ENCODE data around the gene ERBB4. TPM values are rescaled to one million over a fixed set of nuclear protein-coding genes. Genes with fewer than 3 reads are reported as not detected.
"Not testable (repeated sequence)": the region's sequence is repeated elsewhere in the genome, so short reads cannot be mapped to it uniquely, and the experiment has no call there.

ERBB4 gene
- total and polyA plus RNA-seq, 10 of the 15 experiments (the other 5 are each of a cell fraction or from before 2014, with no cell fraction given): under 0.01 to 0.23 (median 0.01) TPM; not detected in 4

DNA sequence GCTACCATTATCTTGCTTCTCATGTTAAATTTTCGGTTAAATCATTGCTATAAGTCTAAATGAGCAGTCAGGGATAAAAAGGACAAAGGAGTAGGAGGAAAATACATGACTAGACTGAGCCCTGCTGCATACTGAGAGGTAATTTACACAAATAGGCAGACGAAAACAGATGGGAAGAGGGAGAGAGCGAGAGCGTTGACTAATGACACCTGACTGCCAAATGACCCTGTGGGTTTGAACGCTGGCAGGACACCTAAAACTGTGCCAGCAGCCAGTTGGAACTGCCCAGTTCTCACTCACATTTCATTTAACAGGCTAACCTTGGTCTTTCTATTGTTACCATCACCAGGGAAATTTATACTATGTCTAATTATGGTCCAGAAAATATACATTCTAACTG is 1004.0 kb downstream of the ERBB4 start:
- no peak overlapping the region for H3K27ac ChIP-seq (ENCODE audit: control insufficient read depth, insufficient read depth)
- H3K27me3 ChIP-seq (replicated peaks in 1 of 2; ENCODE audit: control insufficient read depth in 2 of 2, insufficient read depth in 2 of 2, low read length in 1 of 2): no peaks in the 10 kb centered on the region
- no peak overlapping the region for H3K9ac ChIP-seq (ENCODE audit: control insufficient read depth, insufficient read depth, low read length)
- H3K4me1 ChIP-seq (ENCODE audit: control insufficient read depth, insufficient read depth, low read length): no peaks in the 10 kb centered on the region
- H3K79me2 ChIP-seq (ENCODE audit: control insufficient read depth, insufficient read depth, low read length): no peaks in the 10 kb centered on the region
- RAD21 ChIA-PET (ENCODE audit: unreplicated experiment): no interaction called here
- CTCF ChIA-PET: no interaction called here
- H3K4me2 ChIP-seq (ENCODE audit: control insufficient read depth, insufficient read depth): no peak overlapping the region
- DNase-seq (ENCODE audit: low read depth, low spot score) (no peak), ATAC-seq (no peak), FAIRE-seq (no peak)
- POLR2A ChIA-PET: no interaction called here
- in situ Hi-C loops (cut with MboI): no loop called here
- no peaks in the 10 kb centered on the region for H3K9me3 ChIP-seq (replicated peaks; ENCODE audit: control insufficient read depth, insufficient read depth, low read length)
- no TSS peak for BruUV-seq (replicated peaks)
- 35% methylated on average over 5 of the region's 5 CpGs for WGBS (ENCODE audit: insufficient coverage, insufficient replicate concordance, low lambda C conversion rate, missing lambda C conversion rate)
- TF ChIP-seq ZNF622 (IDR thresholded peaks at IDR 0.05) (no peak), ZNF384 (IDR thresholded peaks at IDR 0.05; ENCODE audit: borderline replicate concordance, low read depth, low read length) (no peak), RAD21 (IDR thresholded peaks at IDR 0.05; ENCODE audit: insufficient read depth, low read depth, low read length) (no peak), YBX1 (IDR thresholded peaks at IDR 0.05) (no peak), DPF2 (IDR thresholded peaks at IDR 0.05) (no peak)
- TF ChIP-seq, protein P1, sequence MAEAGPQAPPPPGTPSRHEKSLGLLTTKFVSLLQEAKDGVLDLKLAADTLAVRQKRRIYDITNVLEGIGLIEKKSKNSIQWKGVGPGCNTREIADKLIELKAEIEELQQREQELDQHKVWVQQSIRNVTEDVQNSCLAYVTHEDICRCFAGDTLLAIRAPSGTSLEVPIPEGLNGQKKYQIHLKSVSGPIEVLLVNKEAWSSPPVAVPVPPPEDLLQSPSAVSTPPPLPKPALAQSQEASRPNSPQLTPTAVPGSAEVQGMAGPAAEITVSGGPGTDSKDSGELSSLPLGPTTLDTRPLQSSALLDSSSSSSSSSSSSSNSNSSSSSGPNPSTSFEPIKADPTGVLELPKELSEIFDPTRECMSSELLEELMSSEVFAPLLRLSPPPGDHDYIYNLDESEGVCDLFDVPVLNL (IDR thresholded peaks at IDR 0.05; ENCODE audit: low read depth, low read length): no peak
- TF ChIP-seq, protein P2, sequence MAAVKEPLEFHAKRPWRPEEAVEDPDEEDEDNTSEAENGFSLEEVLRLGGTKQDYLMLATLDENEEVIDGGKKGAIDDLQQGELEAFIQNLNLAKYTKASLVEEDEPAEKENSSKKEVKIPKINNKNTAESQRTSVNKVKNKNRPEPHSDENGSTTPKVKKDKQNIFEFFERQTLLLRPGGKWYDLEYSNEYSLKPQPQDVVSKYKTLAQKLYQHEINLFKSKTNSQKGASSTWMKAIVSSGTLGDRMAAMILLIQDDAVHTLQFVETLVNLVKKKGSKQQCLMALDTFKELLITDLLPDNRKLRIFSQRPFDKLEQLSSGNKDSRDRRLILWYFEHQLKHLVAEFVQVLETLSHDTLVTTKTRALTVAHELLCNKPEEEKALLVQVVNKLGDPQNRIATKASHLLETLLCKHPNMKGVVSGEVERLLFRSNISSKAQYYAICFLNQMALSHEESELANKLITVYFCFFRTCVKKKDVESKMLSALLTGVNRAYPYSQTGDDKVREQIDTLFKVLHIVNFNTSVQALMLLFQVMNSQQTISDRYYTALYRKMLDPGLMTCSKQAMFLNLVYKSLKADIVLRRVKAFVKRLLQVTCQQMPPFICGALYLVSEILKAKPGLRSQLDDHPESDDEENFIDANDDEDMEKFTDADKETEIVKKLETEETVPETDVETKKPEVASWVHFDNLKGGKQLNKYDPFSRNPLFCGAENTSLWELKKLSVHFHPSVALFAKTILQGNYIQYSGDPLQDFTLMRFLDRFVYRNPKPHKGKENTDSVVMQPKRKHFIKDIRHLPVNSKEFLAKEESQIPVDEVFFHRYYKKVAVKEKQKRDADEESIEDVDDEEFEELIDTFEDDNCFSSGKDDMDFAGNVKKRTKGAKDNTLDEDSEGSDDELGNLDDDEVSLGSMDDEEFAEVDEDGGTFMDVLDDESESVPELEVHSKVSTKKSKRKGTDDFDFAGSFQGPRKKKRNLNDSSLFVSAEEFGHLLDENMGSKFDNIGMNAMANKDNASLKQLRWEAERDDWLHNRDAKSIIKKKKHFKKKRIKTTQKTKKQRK (IDR thresholded peaks at IDR 0.05; ENCODE audit: low read depth, low read length): no peak
- no peaks in the 10 kb centered on the region for H3K36me3 ChIP-seq (ENCODE audit: control insufficient read depth in 2 of 2, insufficient read depth in 2 of 2, low read length in 1 of 2)
- intact Hi-C loops (cut with micrococcal nuclease; ENCODE audit: unreplicated experiment): no loop called here
- H2AFZ ChIP-seq (ENCODE audit: control insufficient read depth, low read depth, low read length): no peak overlapping the region
- no peaks in the 10 kb centered on the region for H4K20me1 ChIP-seq (ENCODE audit: control insufficient read depth, insufficient read depth)
- no peak overlapping the region for H3K4me3 ChIP-seq
- SMC1A ChIA-PET (ENCODE audit: uncharacterized antibody, unreplicated experiment): no interaction called here

DNA sequence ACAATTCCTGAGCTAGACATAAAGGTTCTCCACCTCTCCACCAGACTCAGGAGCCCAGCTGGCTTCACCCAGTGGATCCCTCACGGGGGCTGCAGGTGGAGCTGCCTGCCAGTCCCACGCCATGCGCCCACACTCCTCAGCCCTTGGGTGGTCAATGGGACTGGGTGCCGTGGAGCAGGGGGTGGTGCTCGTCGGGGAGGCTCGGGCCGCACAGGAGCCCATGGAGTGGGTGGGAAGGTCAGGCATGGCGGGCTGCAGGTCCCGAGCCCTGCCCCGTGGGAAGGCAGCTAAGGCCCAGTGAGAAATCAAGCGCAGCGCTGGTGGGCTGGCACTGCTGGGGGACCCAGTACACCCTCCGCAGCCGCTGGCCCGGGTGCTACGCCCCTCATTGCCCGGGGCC is 1014.4 kb downstream of the ERBB4 start:
- H3K4me1 ChIP-seq (ENCODE audit: control insufficient read depth, insufficient read depth, low read length); H3K79me2 ChIP-seq (ENCODE audit: control insufficient read depth, insufficient read depth, low read length); in situ Hi-C loops (cut with MboI); ATAC-seq; H3K9ac ChIP-seq (ENCODE audit: control insufficient read depth, insufficient read depth, low read length); RAD21 ChIA-PET (ENCODE audit: unreplicated experiment); BruUV-seq (replicated peaks); POLR2A ChIA-PET; SMC1A ChIA-PET (ENCODE audit: uncharacterized antibody, unreplicated experiment); H2AFZ ChIP-seq (ENCODE audit: control insufficient read depth, low read depth, low read length); H3K4me2 ChIP-seq (ENCODE audit: control insufficient read depth, insufficient read depth); H3K9me3 ChIP-seq (replicated peaks; ENCODE audit: control insufficient read depth, insufficient read depth, low read length); H3K4me3 ChIP-seq; CTCF ChIA-PET; intact Hi-C loops (cut with micrococcal nuclease; ENCODE audit: unreplicated experiment); H3K36me3 ChIP-seq (ENCODE audit: control insufficient read depth in 2 of 2, insufficient read depth in 2 of 2, low read length in 1 of 2); H3K27ac ChIP-seq (ENCODE audit: control insufficient read depth, insufficient read depth); H3K27me3 ChIP-seq (replicated peaks in 1 of 2; ENCODE audit: control insufficient read depth in 2 of 2, insufficient read depth in 2 of 2, low read length in 1 of 2); H4K20me1 ChIP-seq (ENCODE audit: control insufficient read depth, insufficient read depth); FAIRE-seq; DNase-seq (ENCODE audit: low read depth, low spot score): not testable (repeated sequence)
- 62% methylated on average over 14 of the region's 18 CpGs for WGBS (ENCODE audit: insufficient coverage, insufficient replicate concordance, low lambda C conversion rate, missing lambda C conversion rate)
